CD1c-positive myeloid dendritic cell (primary cell): Measurements from ENCODE around the gene UPK2.

Experiments used
- DNase-seq: peaks from one replicate; pipeline ENCODE4 v3.0.0-alpha.2; 2016; ENCODE audit errors: extremely low spot score

Gene UPK2

GRCh38 chr11:118956094-118956846 lies at the start of gene UPK2:
Gene UPK2 (plus strand): TSS chr11:118956298. CDS start chr11:118956351, 53 bp downstream.
- peak; percentile 87 for DNase-seq

- peak; percentile 87 for DNase-seq
Measured at GRCh38 chr11:118907051-118908042, 48.8 kb upstream of the UPK2 start.

DNA sequence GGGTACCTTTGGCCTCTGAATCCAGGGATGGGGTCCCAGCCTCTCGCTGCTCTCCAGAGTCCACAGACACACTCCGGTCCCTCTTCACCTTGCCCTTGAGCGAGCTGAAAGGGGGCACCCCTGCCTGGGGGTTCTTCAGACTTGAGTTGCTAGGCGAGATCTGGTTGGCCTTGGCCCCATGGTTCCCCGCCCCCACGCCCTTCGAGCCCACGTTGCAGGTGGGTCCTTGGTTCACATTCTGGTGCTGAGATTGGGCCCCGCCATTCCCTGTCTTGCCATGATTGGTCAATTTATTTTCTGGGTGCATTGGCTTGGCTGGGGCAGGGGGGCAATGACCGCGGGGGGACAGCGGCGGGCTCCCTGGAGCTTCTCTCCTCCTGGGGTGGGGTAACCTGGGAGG lies 47.8 kb upstream of the UPK2 start:
- DNase-seq, result no peak

- no peak for DNase-seq
Measured at GRCh38 chr11:118908901-118909618, 47.0 kb upstream of the UPK2 start.

DNA sequence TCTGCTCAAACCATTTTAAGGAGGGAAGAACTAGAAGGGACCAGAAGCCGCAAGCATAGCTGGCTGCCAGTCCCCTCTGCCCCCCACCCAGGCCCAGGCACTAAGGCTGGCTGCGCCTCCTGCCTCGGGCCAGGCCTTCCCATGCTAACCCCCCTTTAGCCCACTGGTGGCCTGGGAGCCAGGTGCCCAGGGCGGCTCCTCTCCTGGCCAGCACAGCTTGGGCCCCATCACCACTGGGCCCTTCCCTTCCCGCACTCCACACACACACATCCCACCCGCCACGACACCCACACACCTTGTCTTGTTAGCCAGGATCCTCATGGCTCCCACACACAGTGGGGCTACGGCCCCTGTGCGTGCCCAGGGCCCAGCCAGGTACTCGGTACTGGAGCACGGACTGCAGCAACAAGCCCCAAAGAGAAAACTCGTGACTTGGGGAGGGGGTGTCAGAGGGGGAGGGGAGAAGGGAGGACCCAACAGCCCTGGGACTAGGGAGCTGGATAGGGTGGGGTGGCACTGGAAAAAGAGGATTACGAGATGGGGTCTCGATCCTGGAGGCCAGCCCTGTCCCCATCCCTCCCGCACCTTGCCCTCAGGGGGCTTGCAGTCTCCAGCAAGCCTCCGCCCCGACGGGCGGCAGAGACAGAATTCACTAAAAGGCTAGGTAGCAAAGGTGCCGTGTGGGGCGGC lies 46.3 kb upstream of the UPK2 start:
- no peak for DNase-seq

DNA sequence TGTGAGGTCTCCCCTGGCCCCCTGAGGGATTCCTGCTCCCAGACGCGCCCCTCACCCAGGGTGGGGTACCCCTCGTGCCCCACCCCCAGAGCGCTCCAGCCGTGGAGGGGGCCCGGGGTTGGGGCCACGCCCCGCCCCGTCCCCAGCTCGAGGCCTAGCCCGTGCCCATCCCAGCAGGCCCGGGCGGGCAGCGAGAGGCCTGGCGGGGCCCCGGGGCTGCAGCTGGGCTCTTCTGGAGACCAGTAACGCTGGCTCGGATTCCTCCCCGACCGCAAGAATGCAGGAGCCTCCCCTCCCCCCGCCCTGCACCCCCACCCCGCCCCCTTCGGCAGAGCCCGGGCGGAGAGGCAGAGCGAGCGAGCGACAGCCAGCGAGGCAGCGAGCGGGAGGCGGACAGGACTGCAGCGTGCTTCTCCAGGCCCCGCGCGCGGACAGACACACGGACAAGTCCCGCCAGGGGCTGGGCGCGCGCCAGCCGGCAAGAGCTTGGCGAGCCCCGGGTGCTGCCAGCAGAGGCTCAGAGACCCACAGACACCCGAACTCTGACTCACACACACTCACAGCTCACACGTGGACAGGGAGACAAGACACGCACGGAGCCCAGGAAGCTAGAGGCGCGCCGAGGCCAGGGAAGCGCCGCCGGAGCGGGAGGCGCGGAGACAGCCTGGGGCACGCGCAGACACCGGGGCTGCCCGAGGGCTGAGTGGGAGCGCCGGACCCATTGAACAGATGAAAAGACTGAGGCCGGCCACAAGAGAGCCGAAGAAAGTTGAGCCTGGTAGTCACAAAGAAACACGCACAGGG lies 45.6 kb upstream of the UPK2 start:
- DNase-seq, result peak; percentile 36

DNA sequence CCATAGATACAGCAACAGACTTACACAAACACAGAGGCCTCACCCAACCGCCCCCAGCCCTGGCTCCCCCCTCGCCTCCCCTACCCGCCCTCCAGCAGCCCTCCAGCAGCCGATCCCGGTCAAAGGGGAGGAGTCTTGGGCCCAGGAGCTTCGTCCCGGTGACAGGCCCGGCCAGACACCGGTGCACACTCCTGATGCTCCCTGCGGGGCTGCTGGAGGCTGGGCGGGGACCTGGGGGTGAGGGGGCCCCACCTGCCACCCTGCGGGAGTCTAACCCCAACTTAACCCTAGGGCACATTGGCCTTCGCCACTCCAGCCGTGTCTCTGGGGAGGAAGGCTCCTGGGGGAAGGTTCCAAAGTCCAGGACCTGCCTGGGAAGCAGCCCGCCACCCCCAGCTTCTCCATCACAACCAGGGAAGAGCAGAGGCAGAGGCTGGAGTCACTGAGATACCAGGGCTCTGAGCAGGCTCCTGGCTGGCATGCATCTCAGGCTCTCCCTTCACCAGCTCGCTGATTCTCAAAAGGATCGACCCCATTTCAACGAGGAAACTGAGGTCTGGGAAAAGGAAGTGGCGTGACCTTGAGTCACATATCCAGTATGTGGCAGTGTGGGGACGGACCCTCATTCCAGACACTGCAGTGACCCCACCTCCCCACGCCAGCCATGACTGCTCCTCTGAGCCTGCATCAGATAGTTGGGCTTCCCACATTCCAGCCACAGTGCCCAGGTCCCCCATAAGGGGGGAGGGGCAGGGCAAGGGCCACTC lies 44.8 kb upstream of the UPK2 start:
- DNase-seq, result no peak

GRCh38 chr11:118911880-118912741 lies 44.0 kb upstream of the UPK2 start:
- peak; percentile 25 for DNase-seq

DNA sequence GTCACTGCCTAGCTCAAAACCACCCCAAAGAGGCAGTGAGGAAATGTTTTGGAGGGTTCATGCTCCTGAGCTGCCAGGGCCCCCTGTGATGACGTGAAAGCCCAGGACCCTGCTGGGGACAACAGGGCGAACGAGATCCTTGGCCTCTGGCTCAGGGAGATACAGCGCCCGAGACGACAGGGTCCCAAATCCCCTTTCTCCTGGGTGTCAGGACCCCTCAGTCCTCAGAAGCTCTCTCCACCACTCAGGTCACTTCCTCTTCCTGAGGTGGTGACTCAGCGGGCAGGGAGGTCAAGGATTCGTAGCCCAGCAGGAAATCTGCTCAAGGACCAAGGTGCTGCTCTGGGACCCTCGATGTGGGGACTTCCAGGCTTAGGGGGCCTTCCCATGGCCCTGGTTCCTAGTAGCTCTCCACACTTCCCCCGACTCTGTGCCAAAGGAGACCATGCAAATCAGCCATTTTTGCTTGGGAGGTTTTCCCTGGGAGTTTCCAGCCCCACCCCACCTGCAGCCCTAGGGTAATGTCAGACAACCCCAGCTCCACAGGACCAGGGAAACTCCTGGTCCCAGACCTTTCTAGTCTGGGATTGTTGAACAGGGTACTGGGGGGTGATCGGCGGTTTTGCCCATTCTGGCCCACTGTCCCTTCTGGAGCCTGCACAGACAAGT lies 43.2 kb upstream of the UPK2 start:
- DNase-seq, result peak; percentile 55

DNA sequence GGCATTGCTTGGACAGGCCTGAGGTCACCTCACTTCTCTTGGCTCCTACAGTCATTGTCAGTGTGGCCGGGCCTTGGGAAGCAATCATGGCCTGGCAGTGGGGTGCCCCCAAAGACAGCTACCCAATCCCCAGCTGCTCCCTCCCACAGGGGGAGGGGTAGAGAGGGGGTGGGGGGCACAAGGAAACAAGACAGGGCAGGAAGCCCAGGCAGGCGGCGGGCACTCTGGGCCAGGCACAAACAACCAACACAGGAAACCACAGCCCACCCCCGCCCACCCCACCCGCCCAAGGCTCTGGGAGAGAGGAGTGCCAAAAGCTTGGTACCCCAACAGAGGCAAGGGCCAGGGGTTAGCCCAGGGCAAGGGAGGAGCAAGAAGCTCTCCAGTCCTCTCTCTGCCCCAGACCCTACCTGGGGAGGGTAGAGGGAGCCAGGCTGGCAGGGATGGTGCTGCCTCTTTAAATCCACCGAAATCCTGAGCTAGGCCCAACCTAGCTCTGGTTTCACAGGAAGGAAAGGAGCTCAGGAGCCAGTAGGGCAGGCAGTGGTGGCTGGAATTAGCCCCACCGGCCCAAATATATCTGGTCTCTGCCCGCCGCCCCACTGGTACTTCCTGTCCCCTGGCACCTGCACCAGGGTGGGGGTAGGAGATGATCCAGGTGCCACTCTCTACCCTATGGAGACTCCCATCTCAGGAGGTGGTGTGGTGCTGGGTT lies 42.5 kb upstream of the UPK2 start:
- no peak for DNase-seq

DNA sequence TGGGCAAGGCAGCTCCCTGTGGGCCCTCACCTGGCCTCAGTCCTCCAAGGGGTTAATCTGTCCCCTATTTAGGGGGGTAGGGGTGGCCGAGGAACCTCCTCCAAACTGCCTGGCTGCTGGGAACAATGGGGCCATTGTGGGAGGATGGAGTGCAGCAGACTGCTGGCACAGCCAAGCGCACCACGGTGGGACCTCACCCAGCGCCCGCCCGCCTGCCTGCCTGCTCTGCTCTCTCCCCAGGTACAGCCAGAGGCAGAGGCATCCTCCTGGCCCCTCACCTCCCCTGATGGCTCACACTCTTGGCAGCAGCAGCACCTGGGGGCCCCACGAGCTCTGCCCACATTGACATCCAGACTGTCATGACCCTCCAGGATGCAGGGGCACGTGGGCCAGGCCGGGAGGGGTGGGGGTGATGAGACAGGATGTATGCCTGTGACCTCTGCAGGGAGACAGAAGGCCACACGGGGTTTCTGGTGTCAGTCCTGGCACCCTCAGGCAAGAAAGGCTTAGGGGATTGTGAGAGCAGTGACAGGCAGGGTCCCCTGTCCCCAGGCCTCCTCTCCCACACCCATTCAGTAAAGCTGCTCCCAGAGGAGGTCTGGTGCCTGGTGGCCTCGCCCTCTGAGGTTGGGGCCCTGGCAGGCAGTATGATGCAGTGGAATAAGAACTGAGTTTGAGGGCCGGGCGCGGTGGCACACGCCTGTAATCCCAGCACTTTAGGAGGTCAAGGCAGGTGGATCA lies 41.8 kb upstream of the UPK2 start:
- DNase-seq, result no peak

GRCh38 chr11:118914987-118915386 lies 41.1 kb upstream of the UPK2 start:
- peak; percentile 47 for DNase-seq

- no peak for DNase-seq
Measured at GRCh38 chr11:118915396-118915795, 40.7 kb upstream of the UPK2 start.

- DNase-seq, result no peak
Measured at GRCh38 chr11:118915941-118916841, 39.9 kb upstream of the UPK2 start.

DNA sequence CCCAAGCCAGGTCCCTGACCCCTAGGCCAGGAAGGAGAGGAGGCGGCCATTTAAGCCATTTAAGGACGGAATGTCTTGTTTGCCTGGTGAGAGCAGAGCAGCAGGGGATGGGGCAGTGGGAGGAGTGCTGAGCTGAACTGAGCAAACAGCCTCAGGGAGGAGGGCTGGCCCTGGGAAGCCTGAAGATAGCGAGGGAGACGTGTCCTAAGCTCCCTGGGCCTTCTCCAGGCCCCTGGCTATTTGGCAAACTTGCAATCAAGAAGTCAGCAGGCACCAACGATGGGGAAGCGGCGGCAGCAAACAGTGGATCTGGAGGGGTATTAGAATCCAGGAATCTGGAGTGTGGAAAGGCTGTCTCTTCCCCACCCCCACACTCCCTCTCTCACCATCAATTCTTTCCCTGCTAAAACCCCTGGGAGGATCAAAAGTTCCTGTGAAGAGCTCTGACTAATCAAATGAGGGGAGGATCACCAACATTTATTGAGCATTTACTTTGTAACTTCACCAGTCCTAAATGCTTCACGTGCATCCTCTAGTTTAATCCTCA lies 39.2 kb upstream of the UPK2 start:
- no peak for DNase-seq
